ENCODE measurements around the gene APOA4. TPM values are rescaled to one million over a fixed set of nuclear protein-coding genes. Genes with fewer than 3 reads are reported as not detected.

Gene APOA4
- total RNA-seq, 1 donor from 2014 or later = not detected

DNA sequence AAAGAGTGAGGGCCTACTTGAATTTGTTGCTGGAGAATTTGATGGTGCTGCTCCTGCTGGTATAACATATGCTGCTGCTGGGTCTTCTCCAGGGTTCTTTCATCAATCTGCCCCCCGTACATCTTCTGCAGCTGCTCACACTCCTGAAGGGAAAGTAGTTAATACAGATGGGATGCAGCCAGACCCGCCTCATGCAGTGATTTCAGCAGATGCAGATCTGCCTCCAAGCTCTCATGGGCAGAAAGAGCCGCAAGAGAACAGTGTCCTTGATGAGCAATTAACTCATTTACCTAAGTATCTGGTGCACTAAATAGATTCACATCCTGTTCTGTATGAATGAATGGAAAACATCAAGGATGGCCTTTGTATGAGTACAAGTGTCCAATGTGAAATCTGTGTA is 39.1 kb upstream of the APOA4 start:
- peaks cover 29% of the 10 kb centered on the region for H3K4me1 ChIP-seq
- no peaks in the 10 kb centered on the region for H3K27me3 ChIP-seq (ENCODE audit: low read depth)
- H3K9me3 ChIP-seq (replicated peaks) = no peaks in the 10 kb centered on the region
- no peak overlapping the region for H3K27ac ChIP-seq (replicated peaks)
- TF ChIP-seq, protein P1, sequence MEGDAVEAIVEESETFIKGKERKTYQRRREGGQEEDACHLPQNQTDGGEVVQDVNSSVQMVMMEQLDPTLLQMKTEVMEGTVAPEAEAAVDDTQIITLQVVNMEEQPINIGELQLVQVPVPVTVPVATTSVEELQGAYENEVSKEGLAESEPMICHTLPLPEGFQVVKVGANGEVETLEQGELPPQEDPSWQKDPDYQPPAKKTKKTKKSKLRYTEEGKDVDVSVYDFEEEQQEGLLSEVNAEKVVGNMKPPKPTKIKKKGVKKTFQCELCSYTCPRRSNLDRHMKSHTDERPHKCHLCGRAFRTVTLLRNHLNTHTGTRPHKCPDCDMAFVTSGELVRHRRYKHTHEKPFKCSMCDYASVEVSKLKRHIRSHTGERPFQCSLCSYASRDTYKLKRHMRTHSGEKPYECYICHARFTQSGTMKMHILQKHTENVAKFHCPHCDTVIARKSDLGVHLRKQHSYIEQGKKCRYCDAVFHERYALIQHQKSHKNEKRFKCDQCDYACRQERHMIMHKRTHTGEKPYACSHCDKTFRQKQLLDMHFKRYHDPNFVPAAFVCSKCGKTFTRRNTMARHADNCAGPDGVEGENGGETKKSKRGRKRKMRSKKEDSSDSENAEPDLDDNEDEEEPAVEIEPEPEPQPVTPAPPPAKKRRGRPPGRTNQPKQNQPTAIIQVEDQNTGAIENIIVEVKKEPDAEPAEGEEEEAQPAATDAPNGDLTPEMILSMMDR (IDR thresholded peaks at IDR 0.05; ENCODE audit: borderline replicate concordance) = no peak
- H3K4me3 ChIP-seq = no peak overlapping the region
- intact Hi-C loops (cut with micrococcal nuclease) = no loop called here
- DNase-seq = no peak
- peaks cover 91% of the 10 kb centered on the region for H3K36me3 ChIP-seq

DNA sequence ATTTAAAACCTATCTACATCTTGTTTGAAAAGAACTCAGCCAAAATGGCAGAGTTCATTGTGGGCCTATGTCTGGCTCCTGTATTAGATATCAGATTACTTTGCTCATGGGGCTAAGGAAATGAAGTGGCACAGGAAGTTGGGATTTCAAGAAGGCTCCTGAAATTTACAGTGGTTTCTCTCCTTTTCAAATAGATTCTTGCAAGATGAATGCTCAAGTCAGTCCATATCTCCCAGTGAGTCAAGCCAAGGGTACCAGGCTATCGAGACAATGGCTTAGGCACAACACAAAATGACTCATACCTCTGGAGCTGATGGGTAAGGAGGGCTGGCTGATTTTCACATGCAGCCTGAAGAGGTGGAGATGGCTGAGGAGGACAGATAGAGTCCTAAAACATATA is 38.4 kb upstream of the APOA4 start:
- H3K9me3 ChIP-seq (replicated peaks) = no peaks in the 10 kb centered on the region
- DNase-seq = no peak
- intact Hi-C loops (cut with micrococcal nuclease) = no loop called here
- H3K27ac ChIP-seq (replicated peaks) = no peak overlapping the region
- H3K27me3 ChIP-seq (ENCODE audit: low read depth) = no peaks in the 10 kb centered on the region
- no peak overlapping the region for H3K4me3 ChIP-seq
- TF ChIP-seq, protein P1 (IDR thresholded peaks at IDR 0.05; ENCODE audit: borderline replicate concordance) = no peak
- peaks cover 23% of the 10 kb centered on the region for H3K4me1 ChIP-seq
- peaks cover 89% of the 10 kb centered on the region for H3K36me3 ChIP-seq

DNA sequence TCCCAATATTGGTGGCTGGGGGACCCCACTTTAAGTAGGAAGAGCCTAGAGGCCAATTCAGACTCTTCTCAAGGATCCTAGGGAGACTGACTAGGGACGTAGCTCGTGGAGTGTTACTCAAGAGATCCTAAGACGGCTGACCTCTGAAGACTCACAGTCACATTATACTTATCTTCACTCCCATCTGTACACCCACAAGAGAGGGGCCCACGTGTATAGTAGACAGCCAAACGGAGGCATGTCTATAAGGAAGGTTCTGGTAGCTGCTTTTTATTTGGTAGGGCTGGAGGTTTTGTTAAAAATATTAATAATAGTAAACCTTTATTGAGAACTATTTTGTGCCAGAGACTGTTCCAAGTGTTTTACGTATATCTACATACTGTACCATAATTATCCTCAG is 37.2 kb upstream of the APOA4 start:
- TF ChIP-seq, protein P1 (IDR thresholded peaks at IDR 0.05; ENCODE audit: borderline replicate concordance) = no peak
- intact Hi-C loops (cut with micrococcal nuclease) = no loop called here
- Histone ChIP-seq H3K4me3 (no peak overlapping the region), H3K4me1 (peaks cover 10% of the 10 kb centered on the region), H3K27me3 (ENCODE audit: low read depth) (no peaks in the 10 kb centered on the region), H3K36me3 (peaks cover 87% of the 10 kb centered on the region), H3K27ac (replicated peaks) (no peak overlapping the region), H3K9me3 (replicated peaks) (no peaks in the 10 kb centered on the region)
- no peak for DNase-seq

DNA sequence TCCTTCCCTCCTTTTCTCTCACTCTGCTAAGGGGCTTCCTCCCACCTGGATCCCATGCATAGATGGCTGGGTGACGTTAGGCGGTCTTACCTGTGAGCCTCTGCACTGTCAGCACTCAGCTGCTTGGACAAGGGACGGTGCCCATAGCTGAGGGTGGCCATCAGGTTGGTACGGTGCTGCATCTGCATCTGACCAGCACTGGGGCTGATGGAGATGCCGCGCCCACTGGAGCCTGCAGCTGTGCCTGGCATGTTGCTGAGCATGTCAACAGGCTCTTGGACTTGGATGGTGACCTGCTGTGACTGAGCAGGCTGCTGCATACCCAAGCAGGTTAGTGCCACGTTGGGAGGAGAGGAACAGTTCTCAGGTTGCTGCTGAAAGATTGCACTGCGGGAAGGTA is 36.1 kb upstream of the APOA4 start:
- Histone ChIP-seq H3K4me3 (no peak overlapping the region), H3K27me3 (ENCODE audit: low read depth) (no peaks in the 10 kb centered on the region), H3K27ac (replicated peaks) (no peak overlapping the region), H3K36me3 (peaks cover 90% of the 10 kb centered on the region), H3K9me3 (replicated peaks) (no peaks in the 10 kb centered on the region), H3K4me1 (no peaks in the 10 kb centered on the region)
- TF ChIP-seq, protein P1 (IDR thresholded peaks at IDR 0.05; ENCODE audit: borderline replicate concordance) = no peak
- intact Hi-C loops (cut with micrococcal nuclease) = no loop called here
- DNase-seq = no peak

DNA sequence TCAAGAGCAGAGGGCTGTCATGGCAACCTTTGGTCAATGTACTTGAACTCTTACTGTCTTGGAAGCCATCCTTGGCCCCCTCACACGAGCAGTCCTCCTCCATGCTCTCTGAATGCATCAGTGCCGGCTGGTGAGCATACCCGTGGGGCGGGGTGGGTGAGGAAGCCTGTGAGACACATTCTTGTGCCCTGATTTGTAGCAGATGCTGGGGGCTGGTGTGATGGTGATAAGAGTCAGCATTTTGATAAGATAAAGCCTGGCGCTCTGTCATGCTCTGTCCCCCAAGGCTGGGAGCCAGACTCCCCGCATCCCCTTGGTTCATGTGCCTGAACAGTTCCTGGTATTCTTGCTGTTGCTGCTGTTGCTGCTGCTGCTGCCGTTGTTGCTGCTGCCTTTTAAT is 34.8 kb upstream of the APOA4 start:
- H3K9me3 ChIP-seq (replicated peaks) = no peaks in the 10 kb centered on the region
- TF ChIP-seq, protein P1 (IDR thresholded peaks at IDR 0.05; ENCODE audit: borderline replicate concordance) = no peak
- intact Hi-C loops (cut with micrococcal nuclease) = no loop called here
- no peaks in the 10 kb centered on the region for H3K27me3 ChIP-seq (ENCODE audit: low read depth)
- H3K27ac ChIP-seq (replicated peaks) = no peak overlapping the region
- no peak for DNase-seq
- no peak overlapping the region for H3K4me3 ChIP-seq
- H3K36me3 ChIP-seq = peaks cover 85% of the 10 kb centered on the region
- H3K4me1 ChIP-seq = peaks cover 3% of the 10 kb centered on the region

DNA sequence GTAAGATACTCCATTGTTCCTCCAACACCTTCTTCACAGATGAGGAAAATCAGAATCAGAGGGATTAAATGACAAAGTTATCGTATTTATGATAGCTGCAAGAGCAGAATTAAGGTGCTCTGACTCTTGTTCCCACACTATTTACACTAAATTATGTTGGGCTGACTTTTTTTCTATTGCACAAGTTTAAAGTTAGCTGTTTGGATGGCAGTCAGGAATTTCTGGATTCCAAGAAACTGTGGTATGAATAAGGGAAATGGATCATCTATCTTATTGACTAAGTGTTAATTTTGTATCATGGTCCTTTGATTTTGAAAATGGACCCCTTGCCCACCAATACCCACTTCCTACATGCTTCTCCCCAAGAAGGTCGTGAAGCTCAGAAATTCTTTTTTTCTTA is 34.2 kb upstream of the APOA4 start:
- peaks cover 79% of the 10 kb centered on the region for H3K36me3 ChIP-seq
- peaks cover 9% of the 10 kb centered on the region for H3K4me1 ChIP-seq
- H3K27me3 ChIP-seq (ENCODE audit: low read depth) = no peaks in the 10 kb centered on the region
- no peak overlapping the region for H3K27ac ChIP-seq (replicated peaks)
- intact Hi-C loops (cut with micrococcal nuclease) = no loop called here
- DNase-seq = no peak
- TF ChIP-seq, protein P1 (IDR thresholded peaks at IDR 0.05; ENCODE audit: borderline replicate concordance) = no peak
- H3K9me3 ChIP-seq (replicated peaks) = no peaks in the 10 kb centered on the region
- H3K4me3 ChIP-seq = no peak overlapping the region
